ENCODE measurements around the gene ZBTB24. TPM values are rescaled to one million over a fixed set of nuclear protein-coding genes. Genes with fewer than 3 reads are reported as not detected.

ZBTB24 gene
- total RNA-seq, 2 donors from 2014 or later, result 9.2 to 9.8 TPM

- Mint-ChIP-seq H3K4me1 (no peaks in the 10 kb centered on the region), H3K9me3 (no peaks in the 10 kb centered on the region), H3K27ac (no peak overlapping the region), H3K27me3 (ENCODE audit: insufficient read depth) (no peaks in the 10 kb centered on the region), H3K4me3 (no peak overlapping the region), H3K36me3 (ENCODE audit: low read depth) (peaks cover 20% of the 10 kb centered on the region)
- H3K9me3 ChIP-seq (ENCODE audit: control insufficient read depth, low read length), result no peaks in the 10 kb centered on the region
- H3K4me1 ChIP-seq (ENCODE audit: control insufficient read depth, insufficient read depth, low read length), result no peaks in the 10 kb centered on the region
- 80 to 94% methylated on average over 1 to 7 of the region's 8 CpGs for WGBS, 2 experiments (ENCODE audit: insufficient coverage in 1 of 2, insufficient read length in 1 of 2)
- TF ChIP-seq, protein P1, sequence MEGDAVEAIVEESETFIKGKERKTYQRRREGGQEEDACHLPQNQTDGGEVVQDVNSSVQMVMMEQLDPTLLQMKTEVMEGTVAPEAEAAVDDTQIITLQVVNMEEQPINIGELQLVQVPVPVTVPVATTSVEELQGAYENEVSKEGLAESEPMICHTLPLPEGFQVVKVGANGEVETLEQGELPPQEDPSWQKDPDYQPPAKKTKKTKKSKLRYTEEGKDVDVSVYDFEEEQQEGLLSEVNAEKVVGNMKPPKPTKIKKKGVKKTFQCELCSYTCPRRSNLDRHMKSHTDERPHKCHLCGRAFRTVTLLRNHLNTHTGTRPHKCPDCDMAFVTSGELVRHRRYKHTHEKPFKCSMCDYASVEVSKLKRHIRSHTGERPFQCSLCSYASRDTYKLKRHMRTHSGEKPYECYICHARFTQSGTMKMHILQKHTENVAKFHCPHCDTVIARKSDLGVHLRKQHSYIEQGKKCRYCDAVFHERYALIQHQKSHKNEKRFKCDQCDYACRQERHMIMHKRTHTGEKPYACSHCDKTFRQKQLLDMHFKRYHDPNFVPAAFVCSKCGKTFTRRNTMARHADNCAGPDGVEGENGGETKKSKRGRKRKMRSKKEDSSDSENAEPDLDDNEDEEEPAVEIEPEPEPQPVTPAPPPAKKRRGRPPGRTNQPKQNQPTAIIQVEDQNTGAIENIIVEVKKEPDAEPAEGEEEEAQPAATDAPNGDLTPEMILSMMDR (conservative IDR thresholded peaks at IDR 0.05), result no peak
- H3K27me3 ChIP-seq (ENCODE audit: control insufficient read depth, insufficient read depth, low read length, poor library complexity, severe bottlenecking), result no peaks in the 10 kb centered on the region
- no peak overlapping the region for H3K9ac ChIP-seq (ENCODE audit: extremely low read depth, low read length, poor library complexity, severe bottlenecking)
- no peak for DNase-seq
- peaks cover 28% of the 10 kb centered on the region for H3K36me3 ChIP-seq (ENCODE audit: control insufficient read depth, insufficient read depth, low read length)
- no peak overlapping the region for H3K27ac ChIP-seq (ENCODE audit: low read depth, low read length)
- H3K4me3 ChIP-seq (ENCODE audit: low read length), result no peak overlapping the region
Measured at GRCh38 chr6:109447878-109448555, 35.0 kb downstream of the ZBTB24 start.

GRCh38 chr6:109447087-109447486, 35.9 kb downstream of the ZBTB24 start:
- no peaks in the 10 kb centered on the region for H3K9me3 Mint-ChIP-seq
- H3K27me3 Mint-ChIP-seq (ENCODE audit: insufficient read depth), result no peaks in the 10 kb centered on the region
- peaks cover 3% of the 10 kb centered on the region for H3K4me1 ChIP-seq (ENCODE audit: control insufficient read depth, insufficient read depth, low read length)
- H3K27me3 ChIP-seq (ENCODE audit: control insufficient read depth, insufficient read depth, low read length, poor library complexity, severe bottlenecking), result no peaks in the 10 kb centered on the region
- H3K9me3 ChIP-seq (ENCODE audit: control insufficient read depth, low read length), result no peaks in the 10 kb centered on the region
- H3K27ac ChIP-seq (ENCODE audit: low read depth, low read length), result no peak overlapping the region
- H3K36me3 Mint-ChIP-seq (ENCODE audit: low read depth), result peaks cover 23% of the 10 kb centered on the region
- H3K36me3 ChIP-seq (ENCODE audit: control insufficient read depth, insufficient read depth, low read length), result peaks cover 33% of the 10 kb centered on the region
- DNase-seq, result no peak
- H3K27ac Mint-ChIP-seq, result no peak overlapping the region
- H3K9ac ChIP-seq (ENCODE audit: extremely low read depth, low read length, poor library complexity, severe bottlenecking), result no peak overlapping the region
- H3K4me3 Mint-ChIP-seq, result no peak overlapping the region
- no peak overlapping the region for H3K4me3 ChIP-seq (ENCODE audit: low read length)
- H3K4me1 Mint-ChIP-seq, result no peaks in the 10 kb centered on the region
- TF ChIP-seq, protein P1 (conservative IDR thresholded peaks at IDR 0.05), result no peak
- 93% methylated on average over 9 to 10 of the region's 10 CpGs for WGBS, 2 experiments (ENCODE audit: insufficient coverage in 1 of 2, insufficient read length in 1 of 2)

DNA sequence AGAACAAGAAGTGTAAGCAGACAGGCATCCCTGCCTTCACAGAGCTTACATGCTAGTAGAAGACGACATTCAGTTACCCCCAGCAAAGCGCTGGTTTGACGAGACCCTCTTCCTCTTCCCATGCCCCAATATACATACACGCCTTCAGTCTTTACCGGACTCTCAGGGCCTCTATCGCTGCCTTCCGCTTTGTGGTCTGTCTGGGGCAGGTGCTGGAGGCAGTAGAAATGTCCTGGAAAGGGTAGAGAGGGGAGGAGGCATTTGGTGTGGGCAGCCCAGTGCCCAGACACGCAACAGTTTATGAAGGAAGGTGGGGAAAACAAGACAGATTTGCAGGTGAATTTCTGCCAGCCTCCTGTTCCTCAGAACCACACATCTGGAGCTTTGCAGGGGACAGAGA, 36.5 kb downstream of the ZBTB24 start:
- no peaks in the 10 kb centered on the region for H3K9me3 Mint-ChIP-seq
- Histone ChIP-seq H3K27me3 (ENCODE audit: control insufficient read depth, insufficient read depth, low read length, poor library complexity, severe bottlenecking) (no peaks in the 10 kb centered on the region), H3K4me1 (ENCODE audit: control insufficient read depth, insufficient read depth, low read length) (peaks cover 8% of the 10 kb centered on the region), H3K36me3 (ENCODE audit: control insufficient read depth, insufficient read depth, low read length) (peaks cover 33% of the 10 kb centered on the region), H3K4me3 (ENCODE audit: low read length) (no peak overlapping the region), H3K27ac (ENCODE audit: low read depth, low read length) (no peak overlapping the region), H3K9ac (ENCODE audit: extremely low read depth, low read length, poor library complexity, severe bottlenecking) (no peak overlapping the region), H3K9me3 (ENCODE audit: control insufficient read depth, low read length) (no peaks in the 10 kb centered on the region)
- no peak overlapping the region for H3K4me3 Mint-ChIP-seq
- TF ChIP-seq, protein P1 (conservative IDR thresholded peaks at IDR 0.05), result no peak
- no peaks in the 10 kb centered on the region for H3K4me1 Mint-ChIP-seq
- peaks cover 23% of the 10 kb centered on the region for H3K36me3 Mint-ChIP-seq (ENCODE audit: low read depth)
- no peak overlapping the region for H3K27ac Mint-ChIP-seq
- H3K27me3 Mint-ChIP-seq (ENCODE audit: insufficient read depth), result no peaks in the 10 kb centered on the region
- no peak for DNase-seq
- 94 to 99% methylated on average over 4 to 8 of the region's 8 CpGs for WGBS, 2 experiments (ENCODE audit: insufficient coverage in 1 of 2, insufficient read length in 1 of 2)

Measured in endodermal cell (in vitro differentiated cells).